NCI-H345 (cell line): ENCODE results near the gene MED12L.

ENCODE experiments used
- DNase-seq: peaks from one replicate; lab custom pipeline; 2025; lab: John Stamatoyannopoulos, UW

MED12L gene

DNA sequence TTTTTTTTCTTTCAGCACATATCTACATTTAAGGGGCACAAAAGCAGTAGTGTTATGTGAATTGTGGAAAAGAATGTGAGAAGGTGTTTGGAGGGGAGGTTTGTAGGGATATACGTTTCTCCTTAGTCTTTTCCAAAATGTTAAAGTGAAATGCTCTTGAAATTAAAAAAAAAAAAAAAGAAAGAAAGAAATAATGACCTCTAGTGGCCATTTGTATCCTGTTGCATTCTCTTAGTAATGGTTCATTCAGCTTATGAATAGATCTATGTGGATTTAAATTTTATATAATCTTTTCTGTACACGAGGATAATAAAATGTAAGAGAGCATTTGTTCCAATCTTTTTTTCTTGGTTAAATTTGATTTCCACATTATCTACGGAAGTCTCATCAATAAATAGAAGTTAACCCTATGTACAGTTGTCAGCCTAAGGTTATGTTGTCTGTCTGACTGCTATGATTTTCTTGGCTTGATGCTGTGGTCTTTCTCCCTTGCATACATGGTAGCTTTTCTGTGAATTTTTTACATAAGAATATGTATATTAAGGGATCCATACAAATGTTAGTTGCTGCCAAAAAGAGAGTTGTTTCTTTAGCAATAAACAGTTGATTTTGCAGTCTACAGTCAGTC lies 242.2 kb downstream of the MED12L start:
- DNase-seq = no peak

DNA sequence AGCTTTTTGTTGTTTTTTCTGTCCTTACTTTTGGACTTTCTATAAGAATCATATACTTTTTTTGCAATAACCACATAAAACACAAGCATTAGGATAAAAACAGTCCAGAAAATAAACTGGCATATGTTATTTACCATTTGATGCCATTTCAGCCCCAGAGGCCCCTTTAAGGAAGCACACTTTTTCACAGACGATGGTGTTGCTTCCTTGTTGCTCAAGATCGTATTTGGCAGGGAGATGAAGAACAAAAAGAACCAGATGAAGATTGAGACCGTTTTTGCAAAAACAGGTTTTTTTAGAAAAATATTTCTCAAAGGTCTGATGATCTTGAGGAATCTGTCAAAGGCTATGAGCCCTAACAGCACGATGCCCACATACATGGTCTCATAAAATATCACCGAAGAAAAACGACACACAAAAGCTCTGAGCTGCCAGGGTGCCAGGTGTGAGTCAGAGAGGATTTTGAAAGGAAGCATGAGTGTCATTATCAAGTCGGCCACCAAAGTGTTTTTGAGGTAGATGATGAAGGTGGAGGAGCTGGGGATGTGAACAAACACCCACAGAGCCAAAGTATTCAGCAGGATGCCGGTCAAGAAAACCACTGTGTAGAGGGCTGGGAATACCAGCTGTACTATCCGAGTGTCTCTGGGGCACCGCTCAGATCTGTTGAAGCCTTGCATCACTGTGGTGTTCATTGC lies 243.0 kb downstream of the MED12L start:
- DNase-seq = peak; percentile 1

DNA sequence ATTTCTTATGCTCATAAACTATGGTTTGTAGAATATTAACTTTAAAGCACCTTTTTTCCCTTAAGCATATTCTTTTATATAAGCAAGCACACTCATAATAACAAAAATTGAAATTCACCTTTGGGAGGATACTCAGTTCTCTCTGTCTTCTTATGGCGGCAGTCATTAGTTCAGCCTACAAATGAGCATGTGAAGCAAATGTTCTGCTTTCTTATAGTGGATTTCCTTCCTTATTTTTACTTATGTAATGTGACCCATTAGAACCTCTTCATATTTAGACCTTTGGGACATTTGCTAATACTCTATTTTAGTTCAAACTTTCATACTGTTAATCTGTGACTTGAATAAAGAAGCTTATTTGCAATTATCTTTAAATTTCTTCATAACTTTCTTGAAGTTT lies 243.9 kb downstream of the MED12L start, which contains the start of gene P2RY13:
TSS of gene P2RY13 (minus strand) at position 187 of the 400 bp plus-strand sequence. CDS start at position 166, 21 bp downstream.
- no peak for DNase-seq

DNA sequence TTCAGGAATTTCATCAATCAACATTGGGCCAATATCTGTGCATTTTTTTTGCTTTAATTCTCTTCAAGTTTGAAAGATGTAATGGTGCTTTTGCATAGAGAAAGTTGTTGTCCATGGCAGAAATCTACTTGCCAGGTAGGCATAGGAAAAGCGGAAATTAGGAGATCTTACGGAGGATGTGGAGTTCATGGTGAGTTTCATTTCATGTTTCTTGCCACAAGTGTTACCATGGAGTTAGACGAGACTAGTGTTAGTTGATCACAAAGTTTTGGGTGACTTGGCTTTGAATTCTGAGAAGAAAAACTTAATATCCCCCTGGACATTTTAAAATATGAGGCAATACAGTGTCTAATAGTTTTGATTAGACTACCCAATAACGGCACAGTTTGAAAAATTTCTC lies 244.9 kb downstream of the MED12L start:
- no peak for DNase-seq

DNA sequence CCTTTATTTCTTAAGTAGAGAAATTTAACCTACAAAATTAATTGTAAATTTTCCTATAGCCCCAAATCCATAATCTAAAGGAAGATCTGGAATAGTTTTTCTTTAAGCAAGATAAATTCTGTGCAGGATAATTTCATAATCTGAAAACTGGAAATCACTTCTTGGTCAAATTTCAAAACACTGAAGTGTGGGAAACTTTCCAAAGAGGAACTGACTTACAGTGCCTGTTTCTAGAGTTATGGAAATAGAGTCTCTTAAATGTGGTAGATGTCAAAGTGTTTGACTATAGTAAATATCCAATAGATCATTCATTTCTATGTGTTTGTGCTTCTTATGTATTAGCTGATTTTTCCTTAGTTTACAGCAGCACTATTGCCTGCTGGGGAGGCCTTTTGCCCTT lies 245.4 kb downstream of the MED12L start:
- DNase-seq = no peak

DNA sequence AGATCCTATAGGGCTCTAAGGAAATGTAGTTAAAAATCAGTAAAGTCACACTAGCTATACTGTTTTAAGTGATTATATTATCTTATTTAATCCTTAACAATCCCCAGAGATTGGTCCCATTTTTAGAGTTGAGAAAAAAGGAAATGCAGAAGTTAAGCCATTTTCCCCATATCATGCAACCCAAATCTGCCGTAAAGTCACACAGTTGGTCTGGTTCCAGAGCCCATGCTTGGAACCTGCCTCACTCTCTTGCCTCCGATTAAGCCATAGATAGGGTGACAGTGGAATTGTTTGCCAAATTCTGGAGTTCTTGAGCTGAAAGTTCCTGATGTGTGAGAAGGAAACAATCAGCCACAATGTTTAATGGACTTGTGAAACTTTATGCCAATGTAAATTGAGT lies 246.2 kb downstream of the MED12L start:
- no peak for DNase-seq

DNA sequence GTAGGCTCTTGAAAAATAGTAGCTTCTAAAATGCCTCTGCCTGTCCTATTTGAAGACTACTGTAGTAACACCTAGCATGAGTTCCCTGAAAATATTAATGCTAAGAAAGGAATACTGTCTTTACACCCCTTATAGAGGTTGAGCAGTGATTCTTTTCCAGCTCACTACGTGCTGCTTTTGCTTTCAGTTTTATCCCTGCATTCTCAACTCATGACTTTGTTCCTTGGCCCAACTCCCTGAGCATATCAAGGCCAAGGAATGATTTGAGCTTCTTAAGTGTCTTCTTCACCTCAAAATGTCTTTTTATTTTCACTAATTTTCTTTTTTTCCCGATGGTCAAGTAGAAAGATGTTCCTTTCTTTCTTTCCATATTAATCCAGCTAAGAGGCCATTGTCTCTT lies 260.4 kb downstream of the MED12L start:
- no peak for DNase-seq

DNA sequence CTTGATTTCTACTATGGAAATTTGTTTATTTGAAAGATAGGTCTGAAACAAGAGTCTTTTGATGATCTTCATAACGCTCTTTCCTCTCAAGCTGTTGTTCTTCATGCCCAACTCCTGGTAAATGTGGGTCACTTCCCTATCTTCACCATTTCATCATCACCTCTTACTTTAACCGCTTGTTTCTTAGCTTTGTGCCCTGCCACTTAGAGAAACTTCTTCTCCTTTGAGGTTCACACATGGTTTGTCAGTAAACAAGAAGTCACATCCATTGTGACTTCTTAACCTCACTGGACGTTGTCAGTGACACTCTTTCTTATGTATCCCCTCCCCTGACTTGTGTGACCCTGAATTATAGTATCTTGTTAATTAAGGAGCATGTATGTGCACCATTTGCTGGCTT lies 260.8 kb downstream of the MED12L start:
- DNase-seq = no peak

DNA sequence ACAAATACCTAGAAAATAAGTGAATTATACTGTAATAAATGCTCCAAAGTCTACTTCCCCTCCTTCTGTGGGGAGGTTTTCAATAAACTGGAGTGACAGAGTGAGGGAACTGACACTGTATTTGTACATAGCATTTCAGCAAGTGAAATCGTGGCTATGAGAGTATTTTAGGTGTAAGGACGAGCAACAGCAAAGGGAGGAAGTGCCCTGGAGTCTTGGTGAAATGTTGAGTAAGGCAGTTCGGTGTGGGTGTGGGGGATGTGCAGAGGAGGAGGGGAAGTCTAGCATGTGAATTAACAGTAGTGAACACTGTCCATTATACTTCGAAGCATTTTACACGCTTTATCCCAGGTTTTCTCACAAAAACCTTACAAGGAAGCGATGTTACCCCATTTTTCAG lies 262.0 kb downstream of the MED12L start:
- no peak for DNase-seq

DNA sequence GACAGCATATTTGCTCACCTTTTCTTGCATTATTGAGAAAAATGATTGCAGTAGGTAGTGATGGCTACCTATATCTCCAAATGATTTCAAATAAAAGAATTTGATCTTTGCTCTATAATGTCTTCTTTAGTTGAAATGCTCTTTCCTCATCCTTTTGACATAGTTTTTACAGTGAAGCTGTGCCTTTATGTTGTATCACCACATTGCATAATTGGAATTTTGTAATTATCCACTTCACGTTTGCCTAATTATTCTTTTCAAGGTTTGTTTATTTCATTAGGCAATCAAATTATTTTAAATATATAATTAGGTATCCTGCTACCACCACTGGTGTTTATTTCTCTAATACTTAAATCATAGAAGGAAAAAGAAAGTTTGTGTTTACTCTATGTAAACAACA lies 265.2 kb downstream of the MED12L start:
- no peak for DNase-seq

DNA sequence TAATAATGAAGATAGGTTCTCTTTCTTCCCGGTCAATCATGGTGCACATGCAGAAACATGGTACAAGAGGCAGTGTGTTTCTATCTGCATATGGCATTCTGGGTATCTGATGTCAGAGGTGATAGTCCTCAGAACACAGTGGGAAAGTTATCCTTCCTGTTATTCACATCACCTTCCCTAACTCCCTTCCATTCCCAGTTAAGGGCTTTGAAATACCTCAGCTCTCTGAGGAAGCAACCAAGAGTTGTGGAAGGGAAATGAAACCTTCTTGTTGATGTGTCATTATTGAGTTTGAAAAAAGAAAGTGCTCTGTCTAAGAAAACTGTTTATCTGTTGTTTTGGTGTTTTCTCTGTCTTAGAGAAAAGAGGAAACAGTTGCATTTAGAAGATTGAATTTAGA lies 265.8 kb downstream of the MED12L start:
- no peak for DNase-seq

DNA sequence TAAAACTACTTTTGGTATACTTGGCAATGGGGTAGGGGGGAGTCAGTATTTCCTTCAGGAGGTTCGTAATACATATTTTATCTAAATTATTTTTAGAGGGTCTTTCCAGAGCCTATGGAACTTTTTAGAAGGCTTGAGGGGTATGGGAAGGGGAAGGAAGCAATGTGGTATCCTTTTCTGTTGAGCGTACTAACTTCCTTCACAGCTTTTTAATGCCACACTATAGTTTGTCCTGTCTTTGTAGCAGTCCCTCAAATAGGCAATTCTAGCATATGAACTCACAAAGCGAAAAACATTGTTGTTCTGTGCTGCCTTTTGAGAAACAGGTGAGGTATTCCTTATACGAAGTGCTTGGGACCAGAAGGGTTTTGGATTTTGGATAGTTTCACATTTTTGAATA lies 266.2 kb downstream of the MED12L start:
- DNase-seq = no peak

DNA sequence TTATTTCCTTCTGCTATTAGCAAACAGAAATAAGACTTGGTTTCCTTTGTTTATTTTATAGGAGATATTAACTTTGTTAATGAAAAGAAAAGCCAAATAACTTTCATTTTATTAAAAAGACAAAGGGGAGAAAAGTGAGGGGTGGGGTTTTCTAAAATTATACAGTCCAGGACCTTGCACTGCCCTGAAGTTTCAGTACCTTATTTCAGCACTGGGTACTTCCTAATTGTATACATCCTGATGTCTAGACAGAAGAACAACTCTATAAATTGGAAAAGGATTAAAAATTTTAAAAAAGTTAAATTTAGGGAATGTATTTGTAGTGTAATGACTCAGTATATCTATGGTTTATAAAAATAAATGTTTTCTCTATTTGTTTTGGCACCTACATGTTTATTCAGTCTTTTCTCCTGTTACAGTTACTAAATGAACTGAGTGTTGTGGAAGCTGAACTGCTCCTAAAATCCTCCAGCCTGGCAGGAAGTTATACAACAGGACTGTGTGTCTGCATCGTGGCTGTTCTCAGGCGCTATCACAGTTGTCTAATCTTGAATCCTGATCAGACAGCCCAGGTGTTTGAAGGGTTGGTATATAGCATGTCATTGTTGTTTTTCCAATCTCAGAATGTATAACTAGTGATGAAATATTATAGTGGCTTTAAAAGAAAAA lies 271.5 kb downstream of the MED12L start:
- DNase-seq = no peak

DNA sequence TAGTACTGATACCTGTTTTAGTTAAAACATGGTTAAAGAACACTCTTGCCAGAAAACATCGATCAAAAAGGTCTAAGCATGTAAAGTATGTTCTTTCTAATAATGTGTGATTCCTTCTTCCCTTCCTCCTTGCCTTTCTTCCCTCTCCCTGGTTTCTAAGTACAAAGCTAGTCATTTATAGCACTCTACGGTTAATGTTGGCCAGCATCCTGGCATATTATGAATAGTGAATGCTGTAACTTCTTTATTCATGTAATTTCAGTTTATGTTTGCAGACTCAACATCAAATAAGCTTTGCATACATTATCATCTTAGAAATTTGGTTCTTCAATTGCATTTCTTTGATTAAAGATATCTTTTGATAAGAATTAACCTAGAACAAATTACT lies 272.0 kb downstream of the MED12L start:
- no peak for DNase-seq

DNA sequence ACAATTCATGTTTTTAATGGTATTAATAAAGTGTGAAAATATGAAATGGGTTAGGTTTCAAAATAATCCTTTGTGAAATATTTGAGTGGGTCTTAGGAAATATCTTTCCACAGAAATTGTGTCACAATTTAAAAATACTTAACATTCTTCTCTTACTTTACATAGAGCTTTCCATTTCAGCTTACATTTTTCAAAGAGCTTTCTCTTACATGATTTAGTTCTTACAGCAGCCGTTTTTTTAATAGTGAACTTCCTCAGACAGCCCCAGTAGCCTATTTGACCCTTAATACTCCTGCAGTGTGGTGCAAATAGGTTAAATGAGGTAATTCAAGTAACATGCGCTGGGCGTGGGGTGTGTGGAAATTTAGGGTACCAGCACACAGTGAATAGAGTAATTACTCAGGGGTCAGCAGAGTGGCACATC lies 277.3 kb downstream of the MED12L start:
- DNase-seq = no peak

DNA sequence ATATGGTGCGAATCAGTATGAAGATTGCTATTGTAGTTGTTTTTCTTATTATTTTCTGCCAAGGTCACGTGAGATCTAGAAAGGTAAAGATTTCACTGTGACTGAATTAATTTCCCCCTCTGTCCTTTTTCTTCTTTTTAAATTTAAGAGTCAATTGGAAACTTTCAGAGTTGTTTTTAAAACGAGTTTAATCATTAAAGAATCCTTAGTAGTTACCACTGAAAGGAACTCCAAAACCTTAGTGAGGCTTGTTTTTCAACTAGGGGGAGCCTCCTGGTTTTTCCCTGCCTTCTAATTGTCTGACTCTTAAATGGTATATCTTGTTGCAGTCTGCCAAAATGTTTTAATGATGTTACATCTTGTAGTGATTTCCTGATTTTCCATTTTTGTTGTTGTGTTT lies 281.5 kb downstream of the MED12L start:
- DNase-seq = no peak

DNA sequence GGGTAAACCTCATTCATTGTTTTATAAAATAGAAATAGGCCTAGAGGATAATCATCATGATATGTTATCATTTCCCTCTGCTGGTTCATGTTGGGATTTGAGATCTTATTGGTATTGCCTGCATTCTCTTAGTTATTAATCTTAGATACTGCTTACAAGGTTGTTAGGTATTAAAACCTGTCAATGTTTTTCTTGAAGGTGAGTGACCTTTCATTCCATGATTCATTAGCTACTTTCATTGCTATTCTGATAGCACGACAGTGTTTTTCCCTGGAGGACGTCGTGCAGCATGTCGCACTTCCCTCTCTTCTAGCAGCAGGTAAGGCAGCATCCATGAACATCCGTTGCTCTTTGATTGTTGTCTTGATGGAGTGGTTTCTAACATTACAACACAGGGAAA lies 282.0 kb downstream of the MED12L start:
- no peak for DNase-seq

DNA sequence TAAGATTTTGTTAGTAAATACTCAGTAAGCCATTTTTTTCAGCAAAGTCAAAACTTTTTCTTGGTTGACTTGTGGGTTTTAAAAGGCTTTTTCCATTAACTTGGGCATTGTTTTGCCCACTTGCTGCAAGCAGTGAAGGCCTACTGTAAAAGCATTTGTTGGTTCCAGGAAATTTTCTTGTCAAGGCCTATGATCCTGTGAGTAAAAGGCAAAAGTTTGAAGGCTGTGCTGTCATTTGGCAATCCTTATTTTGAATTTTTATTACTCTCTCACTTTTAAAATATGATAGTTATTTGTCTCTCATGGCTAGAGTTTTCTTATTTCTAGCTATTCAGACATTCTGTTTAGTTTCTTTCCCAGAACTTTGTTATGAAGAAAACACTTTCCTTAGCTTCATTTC lies 286.1 kb downstream of the MED12L start:
- no peak for DNase-seq

DNA sequence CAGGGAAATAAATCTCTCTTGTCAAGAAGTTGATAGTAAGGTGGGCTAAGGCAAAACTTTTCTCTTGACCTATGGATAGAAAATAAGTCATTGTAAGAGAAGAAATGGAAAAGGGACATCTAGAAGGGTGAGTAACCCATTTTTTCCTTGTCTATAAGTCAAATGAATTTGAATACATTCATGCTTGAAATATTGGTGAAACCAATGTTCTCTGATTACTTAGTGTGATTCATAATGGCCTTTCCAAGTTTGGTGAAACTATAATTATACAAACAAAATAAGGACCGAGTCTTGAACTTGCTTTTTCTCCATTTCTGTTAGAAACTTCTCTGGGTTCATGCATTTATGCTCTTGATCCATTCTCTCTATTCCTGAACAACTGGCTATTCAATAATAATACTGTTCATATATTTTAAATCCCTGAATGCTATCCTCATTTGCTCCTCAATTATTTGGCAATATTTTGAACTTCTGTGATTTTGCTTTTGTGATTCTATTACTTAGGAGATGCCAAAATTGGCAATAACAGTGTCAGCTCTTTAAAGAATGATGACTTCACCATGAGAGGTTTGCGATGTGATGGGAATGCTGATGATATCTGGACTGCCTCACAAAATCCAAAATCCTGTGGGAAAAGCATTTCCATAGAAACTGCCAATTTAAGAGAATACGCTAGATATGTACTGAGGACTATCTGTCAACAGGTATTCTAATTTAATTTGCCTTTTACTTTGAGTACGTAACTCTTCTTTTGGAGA lies 286.8 kb downstream of the MED12L start:
- DNase-seq = no peak

DNA sequence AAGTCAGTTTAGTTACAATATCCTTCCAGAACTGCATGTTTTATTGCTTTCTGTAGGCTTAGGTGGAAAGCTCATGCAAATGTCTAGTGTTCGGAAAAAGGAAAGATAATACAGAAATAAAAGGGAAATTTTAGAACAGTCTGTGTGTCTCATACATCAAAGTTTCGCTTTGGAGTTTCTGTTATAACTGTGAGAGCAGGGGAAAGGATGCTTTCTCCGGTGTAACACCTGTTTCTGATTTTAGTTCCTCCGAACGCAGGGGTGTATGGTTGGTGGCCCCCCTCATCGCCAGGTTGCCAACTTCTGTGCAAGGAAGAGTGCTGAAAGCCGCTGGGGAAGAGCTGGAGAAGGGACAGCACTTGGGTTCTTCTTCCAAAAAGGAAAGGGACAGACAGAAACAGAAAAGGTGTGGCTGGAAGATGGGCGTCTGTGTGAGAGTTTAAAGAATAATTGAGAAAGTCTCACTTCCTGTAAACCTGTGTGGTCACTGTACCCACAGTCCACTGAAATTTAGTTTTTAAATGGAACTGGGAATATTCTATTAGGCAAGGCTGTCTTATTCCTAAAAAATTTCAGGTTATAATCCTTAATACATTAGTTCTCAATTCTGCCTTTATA lies 292.4 kb downstream of the MED12L start:
- DNase-seq = no peak

DNA sequence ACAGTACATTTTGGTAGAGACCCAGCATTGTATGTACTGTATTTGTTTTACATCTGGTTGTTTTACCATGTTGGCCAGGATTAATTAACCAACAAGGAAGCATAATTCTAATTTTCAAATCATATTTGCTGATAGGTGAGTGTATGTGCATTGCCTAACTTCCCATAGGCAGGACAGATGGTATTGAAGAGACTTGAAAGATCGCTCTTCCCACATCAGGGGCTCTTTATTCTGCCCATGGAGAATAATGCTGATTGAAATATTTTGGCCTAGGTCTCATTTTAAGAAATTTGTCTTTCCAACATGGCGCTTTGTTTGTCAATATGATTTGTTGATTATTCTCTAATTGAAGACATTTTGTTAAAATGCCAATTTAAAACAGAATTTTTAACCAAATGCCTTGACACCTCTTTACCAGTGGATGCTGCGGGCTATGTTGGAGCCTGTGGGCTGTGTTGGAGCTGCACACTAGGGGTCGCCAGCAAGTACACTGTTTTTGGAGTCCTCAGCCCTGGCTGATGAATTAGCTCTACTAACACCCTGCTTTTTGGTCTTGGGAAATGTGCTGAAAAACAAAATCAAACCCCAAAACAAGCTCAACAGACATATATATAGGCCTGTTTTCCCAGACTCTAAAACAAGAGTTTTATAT lies 293.7 kb downstream of the MED12L start:
- no peak for DNase-seq

DNA sequence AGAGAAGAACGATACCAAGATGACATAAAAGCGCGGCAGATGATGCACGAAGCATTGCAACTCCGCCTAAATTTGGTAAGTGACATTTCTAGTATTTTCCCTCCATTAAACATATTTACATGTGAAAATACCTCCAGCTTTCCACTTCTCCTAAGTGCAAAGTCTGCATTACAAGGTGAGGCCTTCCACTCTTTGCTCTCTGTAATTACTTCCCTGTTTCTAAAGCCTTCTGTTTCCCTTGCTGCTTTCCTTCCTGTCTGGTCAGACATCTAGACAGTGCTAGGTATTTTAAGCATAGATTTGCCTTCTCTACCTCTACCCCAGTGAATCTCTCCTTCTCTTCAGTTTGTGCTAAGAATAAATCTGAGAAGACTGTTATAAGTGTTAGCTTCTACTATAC lies 297.2 kb downstream of the MED12L start:
- DNase-seq = no peak
